GM19463 (cell line): ENCODE results near the gene FMN1.

Experiments
- ATAC-seq: cut with Tn5 transposase; IDR thresholded peaks from one replicate; pipeline ENCODE4 v1.9.1; 2021; ENCODE audit warnings: mild to moderate bottlenecking, moderate library complexity; ENCODE audit not compliant: unreplicated experiment

The FMN1 gene

GRCh38 chr15:33066584-33066983 lies 127.9 kb downstream of the FMN1 start:
- no peak for ATAC-seq

GRCh38 chr15:33064878-33065277 lies 129.6 kb downstream of the FMN1 start:
- no peak for ATAC-seq

GRCh38 chr15:33059184-33059583 lies 135.3 kb downstream of the FMN1 start:
- no peak for ATAC-seq

- no peak for ATAC-seq
Measured at GRCh38 chr15:33057845-33058244, 136.7 kb downstream of the FMN1 start.

- no peak for ATAC-seq
Measured at GRCh38 chr15:33055962-33056361, 138.6 kb downstream of the FMN1 start.

GRCh38 chr15:33051528-33051927 lies 143.0 kb downstream of the FMN1 start:
- ATAC-seq, result no peak

- no peak for ATAC-seq
Measured at GRCh38 chr15:33048255-33048654, 146.3 kb downstream of the FMN1 start.

- ATAC-seq, result no peak
Measured at GRCh38 chr15:33047077-33047476, 147.4 kb downstream of the FMN1 start.

- ATAC-seq, result no peak
Measured at GRCh38 chr15:33046329-33046728, 148.2 kb downstream of the FMN1 start.

GRCh38 chr15:33045066-33045810 lies 149.3 kb downstream of the FMN1 start:
- ATAC-seq, result no peak

- no peak for ATAC-seq
Measured at GRCh38 chr15:33044598-33044997, 149.9 kb downstream of the FMN1 start.

- ATAC-seq, result no peak
Measured at GRCh38 chr15:33043636-33044035, 150.9 kb downstream of the FMN1 start.

- no peak for ATAC-seq
Measured at GRCh38 chr15:33040496-33040895, 154.0 kb downstream of the FMN1 start.

- no peak for ATAC-seq
Measured at GRCh38 chr15:33034588-33034987, 159.9 kb downstream of the FMN1 start.

- no peak for ATAC-seq
Measured at GRCh38 chr15:33032053-33032452, 162.5 kb downstream of the FMN1 start.

- no peak for ATAC-seq
Measured at GRCh38 chr15:33031324-33031821, 163.1 kb downstream of the FMN1 start.

GRCh38 chr15:33030315-33030714 lies 164.2 kb downstream of the FMN1 start:
- ATAC-seq, result no peak

GRCh38 chr15:33029109-33029652 lies 165.3 kb downstream of the FMN1 start:
- no peak for ATAC-seq

- ATAC-seq, result no peak
Measured at GRCh38 chr15:33028495-33028894, 166.0 kb downstream of the FMN1 start.

GRCh38 chr15:33027306-33028035 lies 167.0 kb downstream of the FMN1 start:
- no peak for ATAC-seq

GRCh38 chr15:33026614-33027013 lies 167.9 kb downstream of the FMN1 start:
- no peak for ATAC-seq

GRCh38 chr15:33022629-33023028 lies 171.9 kb downstream of the FMN1 start:
- no peak for ATAC-seq
